ENCODE measurements around the gene ZCCHC14.

The ZCCHC14 gene

GRCh38 chr16:87361916-87362619 is 130.8 kb downstream of the ZCCHC14 start:
- no peak for DNase-seq (ENCODE audit: low spot score)

- DNase-seq (ENCODE audit: low spot score), result no peak
These were observed 131.8 kb downstream of the ZCCHC14 start for GRCh38 chr16:87360862-87361610.

- no peak for DNase-seq (ENCODE audit: low spot score)
These were observed 133.7 kb downstream of the ZCCHC14 start for GRCh38 chr16:87359121-87359520.

- DNase-seq (ENCODE audit: low spot score), result no peak
These were observed 134.1 kb downstream of the ZCCHC14 start for GRCh38 chr16:87358696-87359095.

GRCh38 chr16:87358250-87358649 is 134.6 kb downstream of the ZCCHC14 start:
- no peak for DNase-seq (ENCODE audit: low spot score)

- DNase-seq (ENCODE audit: low spot score), result no peak
These were observed 136.4 kb downstream of the ZCCHC14 start for GRCh38 chr16:87356491-87356853.

Measured in AG20443 (cell line).